HG03196 (cell line): Measurements from ENCODE around the gene ITPR1.

ENCODE experiments used
- ATAC-seq: cut with Tn5 transposase; IDR thresholded peaks from one replicate; pipeline ENCODE4 v1.9.1; 2021; ENCODE audit not compliant: unreplicated experiment

The ITPR1 gene

GRCh38 chr3:4478261-4478660 lies 14.9 kb upstream of the ITPR1 start:
- ATAC-seq, result no peak

DNA sequence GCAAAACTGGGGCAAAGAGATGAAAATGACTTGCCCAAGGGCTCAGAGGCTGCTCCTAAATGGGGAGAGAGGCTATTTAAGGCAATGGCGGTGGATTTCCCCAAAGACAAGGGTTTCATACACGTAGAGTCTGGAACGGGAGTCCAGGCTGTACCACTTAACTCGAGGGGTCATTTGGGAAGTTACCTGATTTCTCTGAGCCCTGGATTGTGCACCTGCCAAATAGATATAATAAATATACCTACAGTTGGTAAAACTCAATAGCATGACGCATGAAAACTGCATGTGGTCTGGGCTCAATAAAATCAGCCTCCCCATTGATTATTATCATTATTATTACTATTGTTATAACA lies 1.3 kb upstream of the ITPR1 start:
- no peak for ATAC-seq

DNA sequence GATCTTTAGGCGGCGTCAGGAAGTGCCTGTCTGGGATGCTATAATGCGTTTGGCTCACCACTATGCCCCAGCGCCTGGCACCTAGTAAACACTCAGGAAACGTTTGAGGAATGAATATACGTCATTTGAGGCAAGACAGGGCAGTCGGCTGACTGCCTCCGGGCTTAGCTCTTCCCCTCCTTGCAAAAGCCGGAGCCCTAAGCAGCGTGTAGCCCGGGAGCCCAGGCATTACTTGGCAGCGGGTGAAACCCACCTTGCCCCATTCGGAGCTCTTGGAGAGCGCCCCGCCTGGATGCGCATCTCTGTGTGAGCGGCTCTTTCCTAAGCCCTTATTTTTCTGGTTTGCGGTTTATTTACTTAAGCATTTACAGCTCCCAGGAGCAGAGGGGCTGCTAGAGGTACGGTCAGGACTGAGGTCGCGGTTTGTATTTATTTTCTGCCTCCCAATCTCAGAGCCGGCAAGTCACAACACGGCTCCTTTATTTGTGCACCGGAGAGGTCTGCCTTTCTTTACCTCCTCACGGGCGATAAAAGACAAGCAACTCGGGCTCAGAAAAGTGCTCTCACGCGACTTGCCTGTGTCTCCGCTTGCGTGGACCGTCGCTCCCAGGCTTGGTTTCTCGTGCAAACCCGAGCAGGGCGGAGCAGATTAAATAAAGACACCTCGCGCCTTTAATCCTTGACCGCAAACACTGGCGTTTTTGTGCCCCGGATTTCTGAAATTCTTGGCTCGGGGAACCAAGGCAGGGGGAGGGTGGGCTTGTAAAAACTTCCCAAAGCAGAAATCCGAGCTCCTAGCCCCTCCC lies 737 bp upstream of the ITPR1 start:
- no peak for ATAC-seq

DNA sequence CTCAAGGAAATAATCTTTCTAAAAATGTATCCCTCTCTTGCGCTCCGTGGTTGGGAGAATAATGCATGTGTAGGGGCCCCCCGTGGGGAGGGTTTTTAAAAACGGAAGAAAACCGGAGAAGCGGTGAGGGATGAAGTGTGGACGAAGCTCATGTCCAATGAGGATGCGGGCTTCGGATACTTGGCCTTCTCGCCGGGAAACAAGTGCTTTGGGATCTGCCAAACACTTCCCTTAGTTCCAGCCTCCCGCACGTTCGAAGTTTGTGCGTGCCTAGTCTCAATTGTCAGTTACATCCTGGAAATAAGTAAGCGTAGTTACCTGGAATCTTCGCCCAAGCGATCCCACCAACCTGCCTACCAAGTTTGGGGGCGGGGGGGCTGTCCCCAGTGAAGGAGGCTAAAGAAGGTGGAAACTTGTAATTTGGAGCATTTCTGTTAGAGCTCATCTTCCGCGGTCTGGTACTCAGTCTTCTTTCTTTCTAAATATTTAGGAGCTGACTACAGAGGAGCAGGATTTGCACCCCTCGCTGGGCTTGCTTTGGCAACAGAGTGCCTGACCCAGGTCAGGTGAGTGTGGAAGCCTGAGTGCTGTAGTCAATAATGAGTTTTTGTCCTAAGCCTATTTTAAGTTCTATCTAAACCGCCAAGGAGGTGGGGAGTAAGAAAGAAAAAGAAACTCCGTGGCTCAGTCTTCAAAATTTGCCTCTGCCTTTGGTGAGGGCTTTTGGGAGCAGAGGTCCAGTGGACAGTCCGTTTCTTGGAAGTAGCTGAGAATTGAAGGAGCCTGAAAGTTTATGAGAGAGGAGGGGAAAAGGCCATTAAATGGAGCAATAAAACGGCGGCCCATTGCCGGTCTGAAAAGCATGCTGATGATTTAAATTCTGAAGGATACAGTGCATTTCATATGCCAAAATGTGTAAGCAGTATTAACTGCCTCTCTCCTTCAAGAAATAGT lies 1.1 kb downstream of the ITPR1 start:
- no peak for ATAC-seq

DNA sequence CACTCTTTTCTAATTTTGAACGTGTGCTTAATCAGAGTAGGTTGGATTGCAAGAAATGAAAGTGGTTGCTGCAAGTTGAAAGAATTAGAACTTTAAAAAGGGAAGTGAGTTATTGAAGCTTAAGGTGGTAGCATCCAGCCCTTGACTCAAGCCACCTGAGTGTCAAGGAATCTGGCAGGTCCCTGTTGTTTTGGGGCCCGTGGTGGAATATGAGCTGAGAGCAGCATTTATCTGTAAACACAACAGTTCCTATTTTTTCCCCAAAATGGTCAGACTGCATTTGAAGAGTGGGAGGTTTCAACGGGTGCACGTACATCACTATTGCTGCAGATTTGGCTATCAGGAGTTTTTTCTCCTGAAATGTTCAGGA lies 1.7 kb downstream of the ITPR1 start:
- peak; percentile 22 for ATAC-seq

DNA sequence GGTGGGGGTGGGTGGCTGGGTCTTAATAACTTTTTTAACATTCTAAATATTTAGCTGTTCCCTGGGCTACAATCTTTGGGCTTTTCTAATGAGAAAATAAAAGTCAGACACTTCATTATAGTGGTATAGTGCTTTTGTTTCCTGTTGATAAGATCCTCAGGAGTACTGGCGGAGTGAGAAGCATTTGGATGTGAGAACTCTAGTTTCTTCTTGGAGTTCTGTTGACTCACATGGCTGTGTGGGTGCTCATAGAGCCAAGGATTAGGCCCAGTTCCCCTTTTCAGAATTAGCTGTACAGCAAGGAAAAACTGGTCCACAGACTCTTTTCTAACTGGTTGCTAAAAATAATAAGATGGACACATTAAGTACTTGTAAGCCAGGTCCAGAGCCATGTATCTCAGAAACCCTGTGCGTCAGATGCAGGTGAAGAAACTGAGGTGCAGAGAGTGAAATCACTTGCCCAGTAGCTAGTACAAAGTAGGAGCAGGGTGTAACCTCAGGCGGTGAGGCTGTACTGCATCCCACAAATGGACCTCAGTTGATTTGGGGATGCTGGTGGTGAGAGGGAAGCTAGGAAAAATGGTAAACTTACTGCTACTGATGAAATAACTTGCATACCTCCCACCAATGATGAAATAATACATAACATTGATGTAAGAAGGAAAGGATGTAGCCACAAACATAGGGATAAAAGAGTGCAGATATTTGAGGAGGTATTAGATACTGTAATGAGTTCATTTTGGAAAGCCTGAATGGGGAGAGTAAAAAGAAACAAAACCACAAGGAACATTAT lies 2.3 kb downstream of the ITPR1 start:
- ATAC-seq, result no peak

- no peak for ATAC-seq
Observed at GRCh38 chr3:4496087-4496452, 2.9 kb downstream of the ITPR1 start.

- ATAC-seq, result no peak
Observed at GRCh38 chr3:4497005-4497692, 4.0 kb downstream of the ITPR1 start.

- no peak for ATAC-seq
Observed at GRCh38 chr3:4497843-4498324, 4.7 kb downstream of the ITPR1 start.

- ATAC-seq, result no peak
Observed at GRCh38 chr3:4498446-4498845, 5.3 kb downstream of the ITPR1 start.

- ATAC-seq, result no peak
Observed at GRCh38 chr3:4501437-4501836, 8.3 kb downstream of the ITPR1 start.

GRCh38 chr3:4501927-4502326 lies 8.8 kb downstream of the ITPR1 start:
- no peak for ATAC-seq

GRCh38 chr3:4503050-4503449 lies 9.9 kb downstream of the ITPR1 start:
- peak; percentile 48 for ATAC-seq

GRCh38 chr3:4504340-4505261 lies 11.5 kb downstream of the ITPR1 start:
- no peak for ATAC-seq

DNA sequence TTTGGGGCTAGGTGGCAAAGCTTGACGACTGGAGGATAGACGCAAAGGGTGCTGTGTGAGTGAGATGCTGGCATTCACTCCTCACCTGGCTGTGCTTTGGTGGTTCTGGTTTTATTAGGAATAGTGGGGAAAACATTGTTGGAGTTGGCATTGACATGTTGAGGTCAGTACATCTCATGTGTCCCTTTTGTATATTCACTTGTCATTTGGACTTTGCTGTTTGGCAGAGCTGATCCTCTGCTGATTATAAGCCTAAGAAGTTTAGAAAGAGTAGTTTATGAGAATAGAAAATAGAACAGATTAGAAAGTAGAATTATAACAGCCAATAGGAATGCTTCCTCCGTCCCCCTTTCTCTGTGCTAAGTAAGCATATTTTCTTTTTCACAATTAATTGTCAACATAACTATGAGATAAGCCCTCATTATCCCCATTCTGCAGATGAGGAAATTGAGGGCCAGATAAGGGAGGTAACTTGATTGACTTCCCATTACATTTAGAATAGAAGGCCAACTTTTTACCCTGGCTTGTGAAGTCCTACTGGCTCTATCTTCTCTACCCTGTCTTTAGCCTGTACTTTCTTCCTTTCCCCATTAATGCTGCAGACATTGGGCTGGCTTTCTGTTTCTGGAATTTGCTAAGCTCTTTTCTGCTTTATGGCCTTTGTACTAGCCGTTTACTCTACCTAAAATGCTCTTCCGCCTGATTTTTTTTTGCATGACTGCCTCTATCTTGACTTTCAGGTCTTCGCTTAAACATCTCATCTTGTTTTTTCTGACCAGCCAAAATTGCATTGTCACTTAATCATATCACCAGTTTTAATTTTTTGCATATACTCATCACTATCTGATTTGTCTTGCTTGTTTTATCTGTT lies 12.8 kb downstream of the ITPR1 start:
- ATAC-seq, result no peak

- ATAC-seq, result no peak
Observed at GRCh38 chr3:4506559-4507023, 13.4 kb downstream of the ITPR1 start.

GRCh38 chr3:4507024-4507596 lies 14.0 kb downstream of the ITPR1 start:
- ATAC-seq, result peak; percentile 25
